Stimulated activated CD4-positive, alpha-beta T cell treated with anti-CD3 and anti-CD28 coated beads, Interleukin-2, amount 100 ng/mL, for 48 hours (primary cell): Measurements from ENCODE around the gene MBLAC1.

ENCODE experiments used
- DNase-seq, 2 donors: peaks; one replicate each; pipeline ENCODE4 v3.0.0-alpha.2; 2020

MBLAC1 gene

DNA sequence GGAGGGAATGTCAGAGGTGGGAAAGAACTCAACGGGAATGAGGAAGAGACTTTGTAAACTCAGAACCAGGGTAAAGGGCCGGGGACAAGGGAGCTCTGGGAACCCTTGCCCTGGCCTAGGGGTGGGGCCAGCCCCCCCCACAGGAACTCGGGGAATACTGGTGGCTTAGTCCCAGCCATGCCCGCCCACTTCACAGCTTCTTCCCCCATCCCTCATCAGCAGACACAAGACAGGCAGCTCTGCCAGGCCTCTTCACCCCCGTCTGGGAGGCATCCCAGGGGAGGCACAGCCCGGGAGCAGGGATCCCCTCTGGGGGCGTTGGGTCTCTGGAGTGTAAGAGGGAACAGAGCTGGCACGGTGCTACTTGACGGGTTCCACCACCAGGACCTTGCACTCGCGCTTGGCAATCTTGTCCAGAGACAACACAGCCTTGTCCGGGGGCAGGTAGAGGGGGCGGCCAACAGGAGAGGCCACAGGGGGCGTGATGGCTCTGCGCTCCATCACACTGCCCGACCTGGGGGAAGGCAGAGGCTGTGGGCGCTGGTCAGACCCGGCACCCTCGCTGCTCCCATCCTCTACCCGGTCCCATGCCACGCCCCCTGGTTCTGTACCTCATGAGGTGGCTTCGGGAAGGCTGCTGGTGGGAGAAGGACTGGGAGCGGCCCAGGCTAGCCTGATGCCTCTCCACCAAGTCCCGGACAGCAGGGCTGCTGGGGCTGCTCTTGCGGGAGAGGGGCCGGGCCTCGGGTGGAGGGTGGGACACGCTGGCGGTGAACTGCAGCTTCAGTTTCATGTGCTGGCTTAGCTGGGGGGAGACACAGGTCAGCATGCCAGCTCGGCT lies 28.1 kb downstream of the MBLAC1 start:
- no peak for DNase-seq

DNA sequence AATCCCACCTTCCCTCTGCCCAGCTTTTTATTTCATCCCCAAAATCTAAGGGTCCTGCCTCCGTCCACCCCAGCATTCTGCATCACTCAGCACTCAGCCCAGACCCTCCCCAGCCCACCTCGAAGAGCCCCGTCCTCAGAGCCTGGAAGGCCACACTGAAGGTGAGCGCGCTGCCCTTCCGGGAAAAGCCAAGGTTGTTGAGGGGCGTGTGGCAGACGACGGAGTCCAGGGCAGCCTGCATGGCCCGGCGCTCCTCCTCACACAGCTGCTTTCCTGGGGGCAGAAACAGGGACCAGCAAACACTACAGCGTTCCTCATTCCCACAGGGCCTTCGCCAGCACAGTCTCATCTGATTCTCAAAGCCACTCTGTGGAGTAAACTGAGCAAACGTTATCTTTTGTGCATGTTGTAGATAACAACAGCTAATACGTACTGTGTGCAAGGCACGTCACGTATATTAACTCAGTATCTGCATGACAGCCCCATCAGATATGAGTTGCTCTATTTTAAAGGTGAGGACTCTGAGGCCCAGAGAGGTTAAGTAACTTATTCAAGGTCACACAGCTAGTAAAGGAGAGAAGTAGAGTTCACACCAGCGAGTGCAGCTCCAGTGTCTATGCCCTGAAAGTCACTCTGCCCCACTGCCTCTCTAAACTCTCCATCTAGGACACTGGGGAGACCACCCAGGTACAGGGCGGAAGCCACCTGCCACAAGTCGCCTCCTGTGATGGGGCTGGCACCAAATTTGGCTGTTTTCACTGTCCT lies 29.0 kb downstream of the MBLAC1 start:
- no peak for DNase-seq

- DNase-seq: no peak
Observed at GRCh38 chr7:100156331-100157068, 29.7 kb downstream of the MBLAC1 start.

DNA sequence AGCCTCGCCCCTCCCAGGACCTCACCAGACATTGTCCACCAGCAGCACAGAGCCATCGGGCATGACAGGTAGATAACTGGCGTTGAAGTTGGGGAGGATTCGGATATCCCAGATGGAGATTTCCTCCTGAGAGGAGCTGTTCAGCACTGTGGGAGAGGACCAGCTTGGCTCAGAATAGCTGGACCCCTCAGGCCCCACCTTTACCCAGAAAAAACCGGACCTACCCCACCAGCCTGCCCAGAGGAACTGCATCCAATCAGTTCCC lies 30.2 kb downstream of the MBLAC1 start:
- DNase-seq: no peak

DNA sequence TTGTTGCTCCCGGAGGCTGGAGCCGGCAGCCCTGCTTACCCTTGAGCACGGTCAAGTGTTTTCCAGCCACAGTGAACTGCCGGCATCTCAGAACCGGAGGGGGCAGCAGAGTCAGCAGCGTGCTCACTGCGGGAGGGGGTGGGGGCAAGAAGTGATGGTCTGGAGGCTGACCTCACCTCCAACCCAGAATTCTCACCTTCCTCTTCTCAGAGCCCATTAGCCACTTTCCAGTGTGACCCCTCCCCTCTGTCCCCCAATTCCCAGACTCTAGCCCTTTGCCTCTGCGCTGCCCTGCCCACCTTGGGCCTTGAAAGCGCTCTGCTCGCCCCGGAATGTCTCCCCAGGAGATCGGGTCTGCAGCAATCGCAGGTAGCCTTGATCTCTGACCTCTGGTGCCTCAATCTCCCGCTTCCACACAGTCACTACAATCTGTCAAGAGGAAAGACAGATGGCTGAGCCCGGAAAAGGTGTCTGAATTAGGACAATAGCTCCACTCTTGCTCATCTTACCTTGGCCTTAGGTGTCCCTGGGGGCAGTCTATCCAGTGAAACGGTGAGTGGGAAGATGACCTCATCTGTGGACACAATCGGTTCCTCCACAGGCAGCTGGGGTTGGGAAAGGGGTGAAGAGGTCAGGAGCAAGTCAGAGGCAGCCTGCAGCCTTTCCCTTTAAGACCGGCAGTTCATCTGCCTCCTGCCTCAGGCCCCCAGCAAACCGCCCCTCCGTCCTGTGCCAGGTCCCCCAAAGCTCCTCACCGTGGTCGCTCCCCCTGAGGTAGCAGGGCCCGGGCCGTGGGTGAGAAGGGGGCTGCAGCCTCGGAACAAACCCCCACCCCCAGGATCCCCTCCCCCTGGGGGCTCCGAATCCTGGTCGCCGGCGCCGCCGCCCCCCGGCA lies 30.8 kb downstream of the MBLAC1 start:
- no peak for DNase-seq

DNA sequence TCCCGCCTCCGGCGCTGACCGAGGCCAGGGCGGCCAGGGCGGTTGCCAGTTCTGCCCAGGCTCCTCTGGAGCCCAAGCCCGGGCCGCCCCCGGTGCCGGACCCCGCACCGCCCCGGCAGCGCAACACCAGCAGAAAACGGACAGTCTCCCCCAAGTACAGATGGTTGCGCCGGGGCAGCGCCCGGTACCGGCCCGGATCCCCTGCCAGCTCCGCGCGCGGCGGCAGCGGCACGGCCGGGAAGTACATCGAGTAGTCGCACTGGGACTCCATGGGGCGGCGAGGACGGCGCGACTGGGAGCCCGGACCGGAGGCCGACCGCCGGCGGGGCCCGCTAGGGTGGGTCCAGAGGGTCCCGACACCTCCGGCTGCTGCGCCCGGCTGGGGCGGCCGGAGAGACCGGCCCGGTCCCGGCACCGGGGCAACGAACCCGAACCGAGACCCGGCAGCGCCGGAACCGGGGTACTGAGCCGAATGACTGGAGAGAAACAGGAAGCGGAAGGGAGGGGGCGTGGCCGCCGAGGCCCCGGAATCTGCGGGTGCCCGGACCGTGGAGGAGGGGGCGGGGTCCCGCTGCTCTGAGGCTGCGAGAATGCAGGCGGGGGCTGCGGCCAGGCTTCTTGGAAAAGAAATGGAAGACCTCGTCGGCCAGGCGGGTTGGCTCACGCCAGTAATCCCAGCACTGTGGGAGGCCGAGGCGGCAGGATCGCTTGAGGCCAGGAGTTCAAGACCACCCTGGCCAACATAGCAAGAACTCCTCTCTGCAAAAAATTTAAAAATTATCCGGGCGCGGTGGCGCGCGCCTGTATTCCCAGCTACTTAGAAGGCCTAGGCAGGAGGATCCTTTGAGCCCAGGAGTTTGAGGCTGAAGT lies 31.7 kb downstream of the MBLAC1 start, which contains the start of gene TRAPPC14:
TSS of gene TRAPPC14 (minus strand) at position 495 of the 870 bp plus-strand sequence. CDS start at position 271, 224 bp downstream.
- peak; percentile 90 for DNase-seq

- no peak for DNase-seq
Observed at GRCh38 chr7:100159099-100159623, 32.4 kb downstream of the MBLAC1 start.

GRCh38 chr7:100160067-100160466 lies 33.3 kb downstream of the MBLAC1 start:
- DNase-seq: no peak

DNA sequence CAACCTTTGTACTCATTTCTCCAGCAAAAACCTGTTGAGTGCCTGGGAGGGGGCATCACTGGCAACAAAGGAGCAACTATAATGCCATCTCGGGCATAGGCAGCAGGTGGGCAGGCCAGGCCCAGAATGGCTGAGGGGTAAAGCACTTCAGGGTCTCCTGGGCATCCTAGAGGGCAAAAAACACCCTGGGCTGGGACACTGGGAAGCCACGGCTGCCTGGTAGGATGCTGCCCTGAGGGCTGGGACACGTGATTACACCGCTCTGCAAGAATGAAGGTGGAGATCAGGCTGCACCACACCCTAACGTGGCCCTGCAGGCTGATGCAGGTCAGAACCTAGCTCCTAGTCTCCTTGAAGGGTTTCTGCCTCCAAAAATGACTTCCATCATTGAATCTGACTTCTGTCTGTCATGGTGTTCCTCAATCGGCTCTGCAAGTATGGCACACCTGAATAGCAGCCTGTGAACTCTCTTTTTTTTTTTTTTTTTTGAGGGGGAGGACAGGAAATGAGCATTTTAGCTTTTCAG lies 36.3 kb downstream of the MBLAC1 start:
- DNase-seq: no peak

GRCh38 chr7:100163871-100164270 lies 37.1 kb downstream of the MBLAC1 start:
- DNase-seq: no peak

- no peak for DNase-seq
Observed at GRCh38 chr7:100166317-100166940, 39.7 kb downstream of the MBLAC1 start.

GRCh38 chr7:100166970-100167911 lies 40.5 kb downstream of the MBLAC1 start:
- DNase-seq: no peak

- no peak for DNase-seq
Observed at GRCh38 chr7:100167912-100168323, 41.2 kb downstream of the MBLAC1 start.

- no peak for DNase-seq
Observed at GRCh38 chr7:100169147-100169850, 42.5 kb downstream of the MBLAC1 start.

GRCh38 chr7:100170101-100170897 lies 43.5 kb downstream of the MBLAC1 start:
- no peak for DNase-seq

GRCh38 chr7:100171087-100171681 lies 44.4 kb downstream of the MBLAC1 start:
- no peak for DNase-seq

DNA sequence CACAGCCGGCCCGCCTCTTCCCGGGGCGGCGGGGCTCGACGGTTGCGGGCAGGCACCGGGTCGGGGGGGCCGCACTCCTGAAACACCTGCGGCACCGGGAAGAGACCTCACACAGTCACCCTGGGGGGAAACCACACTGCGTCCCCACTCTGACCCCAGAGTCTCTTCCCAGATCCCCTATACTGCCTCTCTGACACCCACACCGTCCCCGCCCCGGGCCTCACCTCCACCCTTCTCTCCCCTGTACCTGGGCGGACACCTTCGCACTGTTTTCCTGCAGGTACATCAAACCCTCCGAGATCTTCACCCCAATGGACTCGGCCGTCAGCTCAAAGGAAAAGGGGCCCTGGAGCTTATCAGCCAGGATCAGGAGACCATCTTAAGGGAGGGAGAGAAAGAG lies 45.1 kb downstream of the MBLAC1 start:
- DNase-seq: no peak
